H1 (cell line): ENCODE measurements around the gene ARHGAP8. TPM values are rescaled to one million over a fixed set of nuclear protein-coding genes. Genes with fewer than 3 reads are reported as not detected.

Source experiments
- BCL11A ChIP-seq, 2 experiments: IDR thresholded peaks; one replicate each; pipeline ENCODE4 v1.6.1; 2011; ENCODE audit warnings: low read depth in 2 of 2, low read length in 2 of 2, mild to moderate bottlenecking in 2 of 2
- EZH2 ChIP-seq: fragments of 200-600 bp; sonication (generic); IDR thresholded peaks from 2 replicates; pipeline ENCODE4 v1.7.1; 2012; ENCODE audit warnings: low read depth, mild to moderate bottlenecking, moderate library complexity, low read length, inconsistent platforms; ENCODE audit not compliant: severe bottlenecking
- GABPA ChIP-seq: IDR thresholded peaks from 2 replicates; pipeline ENCODE4 v1.6.1; 2011; ENCODE audit warnings: mild to moderate bottlenecking, low read length, moderate library complexity, borderline replicate concordance; ENCODE audit not compliant: insufficient read depth
- KDM4A ChIP-seq: IDR thresholded peaks from one replicate; pipeline ENCODE4 v1.7.1; 2012; ENCODE audit warnings: low read depth, mild to moderate bottlenecking, moderate library complexity, low read length, inconsistent platforms; ENCODE audit not compliant: severe bottlenecking
- NANOG ChIP-seq: IDR thresholded peaks from 2 replicates; pipeline ENCODE4 v1.6.1; 2011; ENCODE audit warnings: low read length, low read depth, mild to moderate bottlenecking, inconsistent platforms; ENCODE audit not compliant: insufficient read depth, poor library complexity, severe bottlenecking
- PHF8 ChIP-seq: fragments of 200-600 bp; sonication (generic); conservative IDR thresholded peaks from 2 replicates; pipeline ENCODE4 v1.7.1; 2012; ENCODE audit warnings: low read depth, mild to moderate bottlenecking, inconsistent platforms, low read length, moderate library complexity
- RFX5 ChIP-seq: IDR thresholded peaks from 2 replicates; pipeline ENCODE4 v1.6.1; 2011; ENCODE audit warnings: low read depth, low read length, improper control_type of control experiment, borderline replicate concordance
- RXRA ChIP-seq: IDR thresholded peaks from 2 replicates; pipeline ENCODE4 v1.6.1; 2011; ENCODE audit warnings: low read depth, mild to moderate bottlenecking, low read length, moderate library complexity; ENCODE audit not compliant: insufficient read depth
- SP1 ChIP-seq: IDR thresholded peaks from 2 replicates; pipeline ENCODE4 v1.6.1; 2011; ENCODE audit warnings: low read depth, low read length
- SP2 ChIP-seq: IDR thresholded peaks from 2 replicates; pipeline ENCODE4 v1.6.1; 2012; ENCODE audit warnings: mild to moderate bottlenecking, low read length, inconsistent platforms
- TBP ChIP-seq: IDR thresholded peaks from 2 replicates; pipeline ENCODE4 v1.6.1; 2011; ENCODE audit warnings: low read depth, low read length, improper control_type of control experiment
- polyA plus RNA-seq, 7 experiments: library from polyadenylated mRNA; depleted of rRNA in 3 of 7; stranded (reverse) in 5 of 7; unstranded in 2 of 7; fragments of >200 nt in 5 of 7; fragments of 200-250 nt in 2 of 7; gene quantifications; 1 replicate in 5 of 7; 2 replicates in 1 of 7; 4 replicates in 1 of 7; pipeline versions ENCODE4 v1.2.1 to v1.2.3, GENCODE V29; 2011 to 2013; ENCODE audit warnings: missing spikeins in 2 of 7, mixed read lengths in 2 of 7
- total RNA-seq: library from RNA; stranded (reverse); fragmentation: NEBNext Ultra II Directional; extraction: Animal tissue kit (Norgen Biotek cat#: 25700); gene quantifications from 2 replicates; pipeline ENCODE4 v1.2.1, GENCODE V29; 2021
- TF ChIP-seq, protein P1 (sequence below): fragments of 300-600 bp; sonication (generic); IDR thresholded peaks from 2 replicates; pipeline ENCODE4 v1.7.1; 2012; ENCODE audit warnings: low read length, moderate library complexity, mild to moderate bottlenecking, inconsistent platforms; ENCODE audit not compliant: insufficient replicate concordance

ARHGAP8 gene
- total and polyA plus RNA-seq, 2 of the 8 experiments (the other 6 are each of a cell fraction or from before 2014, with no cell fraction given): 35.6 to 47.7 TPM

DNA sequence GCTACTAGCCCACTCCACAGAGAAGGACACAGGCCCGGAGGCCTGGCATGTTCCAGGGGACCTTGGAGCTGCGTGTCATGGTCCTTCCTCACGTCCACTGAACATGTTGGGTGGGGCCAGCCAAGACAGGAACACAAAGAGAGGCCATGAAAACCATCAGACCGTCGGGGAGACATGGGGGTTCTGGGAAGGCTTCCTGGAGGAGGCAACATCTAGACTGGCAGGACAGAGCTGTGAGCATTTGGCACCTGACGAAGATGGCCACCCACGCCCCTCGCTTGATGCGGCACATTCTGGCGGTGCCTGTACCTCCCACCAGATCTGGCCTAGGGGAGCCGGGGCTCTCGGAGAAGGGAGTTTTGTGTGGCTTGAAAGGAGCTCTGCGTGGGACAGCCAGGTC, 24.7 kb upstream of the ARHGAP8 start (continued):
- TF ChIP-seq, protein P1, sequence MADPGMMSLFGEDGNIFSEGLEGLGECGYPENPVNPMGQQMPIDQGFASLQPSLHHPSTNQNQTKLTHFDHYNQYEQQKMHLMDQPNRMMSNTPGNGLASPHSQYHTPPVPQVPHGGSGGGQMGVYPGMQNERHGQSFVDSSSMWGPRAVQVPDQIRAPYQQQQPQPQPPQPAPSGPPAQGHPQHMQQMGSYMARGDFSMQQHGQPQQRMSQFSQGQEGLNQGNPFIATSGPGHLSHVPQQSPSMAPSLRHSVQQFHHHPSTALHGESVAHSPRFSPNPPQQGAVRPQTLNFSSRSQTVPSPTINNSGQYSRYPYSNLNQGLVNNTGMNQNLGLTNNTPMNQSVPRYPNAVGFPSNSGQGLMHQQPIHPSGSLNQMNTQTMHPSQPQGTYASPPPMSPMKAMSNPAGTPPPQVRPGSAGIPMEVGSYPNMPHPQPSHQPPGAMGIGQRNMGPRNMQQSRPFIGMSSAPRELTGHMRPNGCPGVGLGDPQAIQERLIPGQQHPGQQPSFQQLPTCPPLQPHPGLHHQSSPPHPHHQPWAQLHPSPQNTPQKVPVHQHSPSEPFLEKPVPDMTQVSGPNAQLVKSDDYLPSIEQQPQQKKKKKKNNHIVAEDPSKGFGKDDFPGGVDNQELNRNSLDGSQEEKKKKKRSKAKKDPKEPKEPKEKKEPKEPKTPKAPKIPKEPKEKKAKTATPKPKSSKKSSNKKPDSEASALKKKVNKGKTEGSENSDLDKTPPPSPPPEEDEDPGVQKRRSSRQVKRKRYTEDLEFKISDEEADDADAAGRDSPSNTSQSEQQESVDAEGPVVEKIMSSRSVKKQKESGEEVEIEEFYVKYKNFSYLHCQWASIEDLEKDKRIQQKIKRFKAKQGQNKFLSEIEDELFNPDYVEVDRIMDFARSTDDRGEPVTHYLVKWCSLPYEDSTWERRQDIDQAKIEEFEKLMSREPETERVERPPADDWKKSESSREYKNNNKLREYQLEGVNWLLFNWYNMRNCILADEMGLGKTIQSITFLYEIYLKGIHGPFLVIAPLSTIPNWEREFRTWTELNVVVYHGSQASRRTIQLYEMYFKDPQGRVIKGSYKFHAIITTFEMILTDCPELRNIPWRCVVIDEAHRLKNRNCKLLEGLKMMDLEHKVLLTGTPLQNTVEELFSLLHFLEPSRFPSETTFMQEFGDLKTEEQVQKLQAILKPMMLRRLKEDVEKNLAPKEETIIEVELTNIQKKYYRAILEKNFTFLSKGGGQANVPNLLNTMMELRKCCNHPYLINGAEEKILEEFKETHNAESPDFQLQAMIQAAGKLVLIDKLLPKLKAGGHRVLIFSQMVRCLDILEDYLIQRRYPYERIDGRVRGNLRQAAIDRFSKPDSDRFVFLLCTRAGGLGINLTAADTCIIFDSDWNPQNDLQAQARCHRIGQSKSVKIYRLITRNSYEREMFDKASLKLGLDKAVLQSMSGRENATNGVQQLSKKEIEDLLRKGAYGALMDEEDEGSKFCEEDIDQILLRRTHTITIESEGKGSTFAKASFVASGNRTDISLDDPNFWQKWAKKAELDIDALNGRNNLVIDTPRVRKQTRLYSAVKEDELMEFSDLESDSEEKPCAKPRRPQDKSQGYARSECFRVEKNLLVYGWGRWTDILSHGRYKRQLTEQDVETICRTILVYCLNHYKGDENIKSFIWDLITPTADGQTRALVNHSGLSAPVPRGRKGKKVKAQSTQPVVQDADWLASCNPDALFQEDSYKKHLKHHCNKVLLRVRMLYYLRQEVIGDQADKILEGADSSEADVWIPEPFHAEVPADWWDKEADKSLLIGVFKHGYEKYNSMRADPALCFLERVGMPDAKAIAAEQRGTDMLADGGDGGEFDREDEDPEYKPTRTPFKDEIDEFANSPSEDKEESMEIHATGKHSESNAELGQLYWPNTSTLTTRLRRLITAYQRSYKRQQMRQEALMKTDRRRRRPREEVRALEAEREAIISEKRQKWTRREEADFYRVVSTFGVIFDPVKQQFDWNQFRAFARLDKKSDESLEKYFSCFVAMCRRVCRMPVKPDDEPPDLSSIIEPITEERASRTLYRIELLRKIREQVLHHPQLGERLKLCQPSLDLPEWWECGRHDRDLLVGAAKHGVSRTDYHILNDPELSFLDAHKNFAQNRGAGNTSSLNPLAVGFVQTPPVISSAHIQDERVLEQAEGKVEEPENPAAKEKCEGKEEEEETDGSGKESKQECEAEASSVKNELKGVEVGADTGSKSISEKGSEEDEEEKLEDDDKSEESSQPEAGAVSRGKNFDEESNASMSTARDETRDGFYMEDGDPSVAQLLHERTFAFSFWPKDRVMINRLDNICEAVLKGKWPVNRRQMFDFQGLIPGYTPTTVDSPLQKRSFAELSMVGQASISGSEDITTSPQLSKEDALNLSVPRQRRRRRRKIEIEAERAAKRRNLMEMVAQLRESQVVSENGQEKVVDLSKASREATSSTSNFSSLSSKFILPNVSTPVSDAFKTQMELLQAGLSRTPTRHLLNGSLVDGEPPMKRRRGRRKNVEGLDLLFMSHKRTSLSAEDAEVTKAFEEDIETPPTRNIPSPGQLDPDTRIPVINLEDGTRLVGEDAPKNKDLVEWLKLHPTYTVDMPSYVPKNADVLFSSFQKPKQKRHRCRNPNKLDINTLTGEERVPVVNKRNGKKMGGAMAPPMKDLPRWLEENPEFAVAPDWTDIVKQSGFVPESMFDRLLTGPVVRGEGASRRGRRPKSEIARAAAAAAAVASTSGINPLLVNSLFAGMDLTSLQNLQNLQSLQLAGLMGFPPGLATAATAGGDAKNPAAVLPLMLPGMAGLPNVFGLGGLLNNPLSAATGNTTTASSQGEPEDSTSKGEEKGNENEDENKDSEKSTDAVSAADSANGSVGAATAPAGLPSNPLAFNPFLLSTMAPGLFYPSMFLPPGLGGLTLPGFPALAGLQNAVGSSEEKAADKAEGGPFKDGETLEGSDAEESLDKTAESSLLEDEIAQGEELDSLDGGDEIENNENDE: no peak
- TF ChIP-seq KDM4A (no peak), SP1 (no peak), EZH2 (no peak), RXRA (no peak), NANOG (no peak), GABPA (no peak), RFX5 (no peak), TBP (no peak), SP2 (no peak), BCL11A (IDR thresholded peaks at IDR 0.05; ENCODE audit: low read depth in 2 of 2, low read length in 2 of 2) (no peak), PHF8 (no peak)
